Mesendoderm (in vitro differentiated cells): ENCODE measurements around the gene ANKRD65.
"Not testable (repeated sequence)": the region's sequence is repeated elsewhere in the genome, so short reads cannot be mapped to it uniquely, and the experiment has no call there.

Experiments used
- DNase-seq: peaks from one replicate; pipeline ENCODE4 v3.0.0; 2013
- H2AK5ac ChIP-seq: 2 replicates; pipeline ENCODE4 v1.6.1; 2013; ENCODE audit warnings: low read length, inconsistent platforms
- H2BK120ac ChIP-seq: 2 replicates; pipeline ENCODE4 v1.6.1; 2013; ENCODE audit warnings: low read depth, mild to moderate bottlenecking, low read length, moderate library complexity, mixed read lengths
- H2BK15ac ChIP-seq: replicated peaks from 2 replicates; pipeline ENCODE4 v1.6.1; 2013; ENCODE audit warnings: low read depth, mild to moderate bottlenecking, moderate library complexity
- H2BK5ac ChIP-seq: 2 replicates; pipeline ENCODE4 v1.6.1; 2013; ENCODE audit warnings: low read length, inconsistent platforms
- H3K18ac ChIP-seq: 2 replicates; pipeline ENCODE4 v1.6.1; 2013; ENCODE audit warnings: mild to moderate bottlenecking, low read length, mixed read lengths
- H3K23ac ChIP-seq: one replicate; pipeline ENCODE4 v1.6.1; 2013; ENCODE audit warnings: low read length
- H3K27ac ChIP-seq: 2 replicates; pipeline ENCODE4 v1.5.1; 2013; ENCODE audit warnings: low read depth, mild to moderate bottlenecking, inconsistent platforms, low read length, moderate library complexity
- H3K27me3 ChIP-seq: 2 replicates; pipeline ENCODE4 v1.6.1; 2013; ENCODE audit warnings: low read length, control low read depth, mild to moderate bottlenecking, inconsistent platforms; ENCODE audit not compliant: insufficient read depth, poor library complexity
- H3K36me3 ChIP-seq: 2 replicates; pipeline ENCODE4 v1.6.1; 2013; ENCODE audit warnings: low read length, inconsistent platforms; ENCODE audit not compliant: control insufficient read depth, insufficient read depth
- H3K4ac ChIP-seq: one replicate; pipeline ENCODE4 v1.6.1; 2013; ENCODE audit warnings: low read depth, mild to moderate bottlenecking, low read length, moderate library complexity
- H3K4me1 ChIP-seq: 2 replicates; pipeline ENCODE4 v1.6.1; 2013; ENCODE audit warnings: low read depth, low read length, inconsistent platforms; ENCODE audit not compliant: control insufficient read depth
- H3K4me2 ChIP-seq: 2 replicates; pipeline ENCODE4 v1.6.1; 2013; ENCODE audit warnings: low read length
- H3K4me3 ChIP-seq: 2 replicates; pipeline ENCODE4 v1.5.1; 2013; ENCODE audit warnings: mild to moderate bottlenecking, low read length
- H3K56ac ChIP-seq: one replicate; pipeline ENCODE4 v1.6.1; 2013; ENCODE audit warnings: low read length
- H3K79me1 ChIP-seq: 2 replicates; pipeline ENCODE4 v1.6.1; 2013; ENCODE audit warnings: low read length, inconsistent platforms
- H3K79me2 ChIP-seq: 2 replicates; pipeline ENCODE4 v1.6.1; 2013; ENCODE audit warnings: mild to moderate bottlenecking, low read length; ENCODE audit not compliant: control insufficient read depth, insufficient read depth
- H3K9ac ChIP-seq: 2 replicates; pipeline ENCODE4 v1.6.1; 2013; ENCODE audit warnings: low read length, inconsistent platforms
- H4K5ac ChIP-seq: one replicate; pipeline ENCODE4 v1.6.1; 2013; ENCODE audit warnings: low read length
- H4K8ac ChIP-seq: one replicate; pipeline ENCODE4 v1.6.1; 2013; ENCODE audit warnings: low read depth, mild to moderate bottlenecking, control low read depth, low read length, moderate library complexity
- WGBS: extraction: QIAGEN DNeasy Blood & Tissue Kit; methylation state at CpG from one replicate; pipeline ENCODE4 v1.1.7; 2013; ENCODE audit warnings: low lambda C conversion rate, missing lambda C conversion rate; ENCODE audit not compliant: insufficient coverage; ENCODE audit errors: extremely low coverage; 5-methylcytosine and 5-hydroxymethylcytosine counted together

The ANKRD65 gene

DNA sequence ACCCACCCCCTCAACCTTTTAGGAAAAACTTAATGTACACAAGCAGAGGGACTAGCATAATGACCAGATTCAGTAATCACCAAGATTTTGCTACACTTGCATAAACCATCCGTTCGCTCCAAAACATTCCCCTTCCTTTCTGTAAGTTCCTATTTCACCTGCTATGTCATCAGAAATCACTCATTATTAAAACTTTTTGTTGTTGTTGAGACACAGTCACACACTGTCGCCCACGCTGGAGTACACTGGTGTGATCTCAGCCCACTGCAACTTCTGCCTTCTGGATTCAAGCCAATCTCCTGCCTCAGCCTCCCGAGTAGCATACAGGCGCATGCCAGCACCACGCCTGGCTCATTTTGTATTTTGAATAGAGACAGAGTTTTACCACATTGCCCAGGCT is 17.4 kb downstream of the ANKRD65 start:
- no peak overlapping the region for H3K4ac ChIP-seq
- peaks cover 2% of the 10 kb centered on the region for H3K4me1 ChIP-seq
- H3K79me2 ChIP-seq = peaks cover 47% of the 10 kb centered on the region
- H2BK120ac ChIP-seq = no peak overlapping the region
- H3K18ac ChIP-seq = no peak overlapping the region
- no peak overlapping the region for H2BK5ac ChIP-seq
- H4K5ac ChIP-seq = no peak overlapping the region
- H2AK5ac ChIP-seq = no peak overlapping the region
- H3K9ac ChIP-seq = no peak overlapping the region
- peaks cover 13% of the 10 kb centered on the region for H3K36me3 ChIP-seq
- peaks cover 30% of the 10 kb centered on the region for H3K79me1 ChIP-seq
- H2BK15ac ChIP-seq = no peak overlapping the region
- no peak overlapping the region for H3K56ac ChIP-seq
- H3K23ac ChIP-seq = no peak overlapping the region
- H3K27ac ChIP-seq = no peak overlapping the region
- DNase-seq = no peak
- H3K27me3 ChIP-seq = no peaks in the 10 kb centered on the region
- no peak overlapping the region for H3K4me3 ChIP-seq
- H3K4me2 ChIP-seq = no peak overlapping the region
- no CpG with 5 or more reads among the region's 7 CpGs for WGBS
- no peak overlapping the region for H4K8ac ChIP-seq

DNA sequence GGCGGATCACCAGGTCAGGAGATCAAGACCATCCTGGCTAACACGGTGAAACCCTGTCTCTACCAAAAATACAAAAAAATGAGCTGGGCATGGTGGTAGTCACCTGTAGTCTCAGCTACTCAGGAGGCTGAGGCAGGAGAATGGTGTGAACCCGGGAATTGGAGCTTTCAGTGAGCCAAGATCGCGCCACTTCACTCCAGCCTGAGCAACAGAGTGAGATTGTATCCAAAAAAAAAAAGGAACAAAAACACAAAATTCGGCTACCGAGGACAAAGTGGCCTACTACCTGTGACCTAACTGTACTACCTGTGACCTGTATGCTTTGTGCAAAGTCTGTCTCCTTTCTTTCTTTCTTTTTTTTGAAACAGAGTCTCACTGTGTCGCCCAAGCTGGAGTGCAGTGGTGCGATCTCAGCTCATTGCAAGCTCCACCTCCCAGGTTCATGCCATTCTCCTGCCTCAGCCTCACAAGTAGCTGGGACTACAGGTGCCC is 18.1 kb downstream of the ANKRD65 start:
- H3K9ac ChIP-seq, H3K27ac ChIP-seq, DNase-seq, H2BK5ac ChIP-seq, H3K4me1 ChIP-seq, H3K27me3 ChIP-seq, H4K8ac ChIP-seq, H3K4me2 ChIP-seq, H3K4me3 ChIP-seq, H3K4ac ChIP-seq, H2BK120ac ChIP-seq, H2AK5ac ChIP-seq, H4K5ac ChIP-seq, H3K23ac ChIP-seq, H3K18ac ChIP-seq, H2BK15ac ChIP-seq, H3K56ac ChIP-seq: not testable (repeated sequence)
- Histone ChIP-seq H3K79me2 (peaks cover 47% of the 10 kb centered on the region), H3K36me3 (peaks cover 13% of the 10 kb centered on the region), H3K79me1 (peaks cover 31% of the 10 kb centered on the region)
- no CpG with 5 or more reads among the region's 9 CpGs for WGBS

DNA sequence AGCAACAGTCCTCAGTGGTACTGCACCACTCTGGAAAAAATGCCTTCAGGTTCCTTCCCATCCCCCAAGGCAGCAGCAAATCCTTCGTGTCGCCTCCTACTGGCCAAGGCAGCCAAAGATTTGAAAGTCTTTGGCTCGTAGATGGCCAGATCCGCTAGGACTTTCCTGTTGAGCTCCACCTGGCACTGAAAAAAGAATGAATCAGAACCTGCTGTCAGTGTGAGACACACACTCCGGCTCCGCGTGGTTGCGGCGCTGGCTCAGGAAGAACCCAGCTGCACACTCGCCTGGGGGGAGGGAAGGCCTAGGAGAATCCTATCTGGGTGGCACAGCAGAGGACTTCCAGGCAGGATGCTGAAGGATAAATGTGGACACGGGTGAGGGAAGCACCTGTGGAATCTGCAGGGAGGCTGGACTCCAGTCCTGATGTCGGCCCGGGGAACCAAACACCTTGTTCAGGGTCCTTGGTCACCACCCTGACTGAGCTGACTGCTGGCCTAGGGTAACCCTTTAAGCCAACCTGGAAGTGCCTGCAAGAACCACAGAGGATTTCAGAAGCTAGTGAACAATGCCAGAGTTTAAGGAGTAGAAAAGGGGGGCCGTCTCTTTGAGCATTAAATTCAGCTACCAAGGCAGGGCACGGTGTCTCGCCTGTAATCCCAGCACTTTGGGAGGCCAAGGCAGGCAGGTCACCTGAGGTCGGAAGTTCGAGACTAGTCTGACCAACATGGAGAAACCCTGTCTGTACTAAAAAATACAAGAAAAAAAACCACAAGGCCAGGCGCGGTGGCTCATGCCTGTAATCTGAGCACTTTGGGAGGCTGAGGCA is 18.8 kb downstream of the ANKRD65 start:
- Histone ChIP-seq H2AK5ac (no peak overlapping the region), H3K27ac (no peak overlapping the region), H3K79me1 (peaks cover 36% of the 10 kb centered on the region), H3K56ac (no peak overlapping the region), H4K5ac (no peak overlapping the region), H2BK120ac (no peak overlapping the region), H3K4me1 (no peaks in the 10 kb centered on the region), H3K79me2 (peaks cover 47% of the 10 kb centered on the region), H3K4ac (no peak overlapping the region), H3K4me2 (no peak overlapping the region), H3K36me3 (peaks cover 16% of the 10 kb centered on the region), H2BK15ac (no peak overlapping the region), H3K4me3 (no peak overlapping the region), H3K23ac (no peak overlapping the region), H4K8ac (no peak overlapping the region), H3K9ac (no peak overlapping the region), H3K18ac (no peak overlapping the region), H3K27me3 (no peaks in the 10 kb centered on the region), H2BK5ac (no peak overlapping the region)
- WGBS = no CpG with 5 or more reads among the region's 20 CpGs
- DNase-seq = peak; percentile 86

DNA sequence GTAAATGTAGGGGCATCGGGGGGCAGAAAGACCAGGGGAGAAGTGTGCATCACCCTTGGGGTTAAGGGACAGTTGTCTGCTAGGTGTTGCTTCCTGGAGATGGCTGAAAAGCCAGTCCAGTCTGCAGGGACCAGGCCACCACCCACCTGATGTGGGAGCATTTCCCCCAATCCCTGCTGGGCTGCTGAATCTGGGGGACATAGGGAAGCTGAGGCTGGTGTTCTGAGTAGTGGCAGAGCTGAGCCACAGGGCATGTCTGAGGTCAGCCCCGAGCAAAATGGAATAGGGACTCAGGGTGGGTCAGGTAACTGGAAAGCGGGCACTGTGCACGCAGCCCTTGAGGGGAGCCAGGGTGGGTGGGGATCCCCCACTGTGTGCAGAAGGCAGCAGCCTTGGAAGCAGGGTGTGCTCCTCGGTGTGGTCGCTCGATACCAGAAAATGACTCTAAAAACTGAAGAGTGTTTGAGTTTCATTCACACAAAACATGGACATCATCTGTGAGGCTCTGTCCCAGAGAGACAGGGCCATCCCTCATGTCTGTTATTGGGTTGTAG is 19.5 kb downstream of the ANKRD65 start:
- Histone ChIP-seq H2BK5ac (no peak overlapping the region), H3K4me2 (no peak overlapping the region), H2BK15ac (no peak overlapping the region), H2BK120ac (no peak overlapping the region), H3K9ac (no peak overlapping the region), H3K23ac (no peak overlapping the region), H4K5ac (no peak overlapping the region), H3K4me3 (no peak overlapping the region), H3K4me1 (no peaks in the 10 kb centered on the region), H3K56ac (no peak overlapping the region), H3K79me1 (peaks cover 41% of the 10 kb centered on the region), H3K27ac (no peak overlapping the region), H3K36me3 (peaks cover 20% of the 10 kb centered on the region), H3K4ac (no peak overlapping the region), H3K27me3 (no peaks in the 10 kb centered on the region), H2AK5ac (no peak overlapping the region), H3K18ac (no peak overlapping the region), H4K8ac (no peak overlapping the region), H3K79me2 (peaks cover 49% of the 10 kb centered on the region)
- DNase-seq = no peak
- WGBS = no CpG with 5 or more reads among the region's 7 CpGs

DNA sequence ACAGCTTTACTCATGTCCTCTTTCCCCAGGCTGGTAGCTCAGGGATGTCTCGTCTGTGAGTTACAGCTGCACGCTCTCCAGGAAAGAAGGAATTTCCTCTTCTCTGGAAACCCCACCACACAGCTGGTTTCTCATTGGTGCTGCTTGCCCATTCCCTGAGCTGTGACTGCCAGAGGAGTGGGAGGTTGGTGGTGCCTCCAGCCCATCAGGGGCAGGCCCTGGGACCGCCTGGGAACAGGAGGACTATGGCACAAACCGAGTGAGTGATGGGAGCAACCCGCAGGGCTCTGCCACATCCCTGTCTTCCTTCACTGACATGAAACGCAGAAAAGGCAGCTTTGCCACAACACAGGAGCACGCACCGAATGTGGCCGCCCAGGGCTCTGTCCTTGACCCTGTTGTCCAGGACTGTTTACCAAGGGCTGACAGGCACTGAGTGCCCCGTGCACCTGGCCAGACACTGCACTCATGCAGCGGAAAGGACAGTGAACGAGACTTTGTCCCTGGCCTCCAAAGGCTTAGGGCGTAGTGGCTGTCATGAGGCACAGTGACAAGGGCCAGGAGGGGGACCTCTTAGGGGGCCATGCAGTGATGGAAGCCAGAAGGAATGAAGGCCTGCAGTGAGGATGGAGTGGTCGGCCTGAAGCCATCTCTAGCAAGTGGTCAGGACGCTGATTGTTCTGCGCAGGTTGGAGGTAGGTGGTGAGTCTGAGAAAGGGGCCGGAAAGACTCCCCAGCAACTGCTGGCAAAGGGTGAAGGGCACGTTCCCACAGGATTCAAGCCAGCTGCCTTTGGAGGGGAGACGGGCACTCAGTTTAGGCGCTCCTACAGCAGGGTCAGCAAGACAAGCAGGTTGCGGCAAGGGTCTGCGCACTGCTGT is 20.3 kb downstream of the ANKRD65 start:
- peak overlapping the region; percentile 100 for H3K4me2 ChIP-seq
- peak overlapping the region; percentile 99 for H3K56ac ChIP-seq
- H3K4me1 ChIP-seq = no peaks in the 10 kb centered on the region
- H3K18ac ChIP-seq = no peak overlapping the region
- no peak overlapping the region for H2BK5ac ChIP-seq
- H3K36me3 ChIP-seq = peaks cover 20% of the 10 kb centered on the region
- no peak for DNase-seq
- H3K4ac ChIP-seq = no peak overlapping the region
- H3K9ac ChIP-seq = peak overlapping the region; percentile 98
- peaks cover 36% of the 10 kb centered on the region for H3K79me1 ChIP-seq
- no peak overlapping the region for H2BK15ac ChIP-seq
- WGBS = no CpG with 5 or more reads among the region's 22 CpGs
- no peak overlapping the region for H4K5ac ChIP-seq
- H3K27me3 ChIP-seq = no peaks in the 10 kb centered on the region
- no peak overlapping the region for H3K27ac ChIP-seq
- H2AK5ac ChIP-seq = no peak overlapping the region
- peak overlapping the region; percentile 100 for H3K4me3 ChIP-seq
- H3K23ac ChIP-seq = no peak overlapping the region
- no peak overlapping the region for H4K8ac ChIP-seq
- no peak overlapping the region for H2BK120ac ChIP-seq
- H3K79me2 ChIP-seq = peaks cover 42% of the 10 kb centered on the region
